ENCODE measurements around the gene ZNHIT3.

ZNHIT3 gene

GRCh38 chr17:36527621-36528250 is 41.3 kb downstream of the ZNHIT3 start:
- H3K4me1 ChIP-seq (ENCODE audit: insufficient read depth, low read length) = peaks cover 13% of the 10 kb centered on the region
- ATAC-seq (ENCODE audit: insufficient read depth, low read depth) (no peak), DNase-seq (peak; percentile 1)
- no peak overlapping the region for H3K4me2 ChIP-seq (ENCODE audit: insufficient read depth, low read length)
- TF ChIP-seq CTCF (IDR thresholded peaks at IDR 0.05; ENCODE audit: borderline replicate concordance, extremely low read depth, low read length, poor library complexity, severe bottlenecking) = no peak
- no peak for TF ChIP-seq EZH2 (IDR thresholded peaks at IDR 0.05; ENCODE audit: borderline replicate concordance, low read depth, low read length, severe bottlenecking)
- no peak overlapping the region for H3K27ac ChIP-seq (ENCODE audit: low read length)
- H3K9ac ChIP-seq (ENCODE audit: low read depth, low read length) = no peak overlapping the region
- H3K79me2 ChIP-seq (ENCODE audit: insufficient read depth, low read length) = peaks cover 24% of the 10 kb centered on the region
- peaks cover 8% of the 10 kb centered on the region for H4K20me1 ChIP-seq (ENCODE audit: insufficient read depth, low read length)
- H3K27me3 ChIP-seq (ENCODE audit: insufficient read depth, low read length, poor library complexity) = no peaks in the 10 kb centered on the region
- H3K36me3 ChIP-seq (ENCODE audit: insufficient read depth, low read length) = peaks cover 81% of the 10 kb centered on the region
- no peak overlapping the region for H3K4me3 ChIP-seq (ENCODE audit: low read depth in 1 of 2, low read length in 2 of 2)
- no peaks in the 10 kb centered on the region for H3K9me3 ChIP-seq (ENCODE audit: insufficient read depth, low read length, severe bottlenecking)
- H2AFZ ChIP-seq (ENCODE audit: low read depth, low read length) = no peak overlapping the region

GRCh38 chr17:36529121-36529520 is 42.6 kb downstream of the ZNHIT3 start:
- Histone ChIP-seq H3K9me3 (ENCODE audit: insufficient read depth, low read length, severe bottlenecking) (no peaks in the 10 kb centered on the region), H3K4me3 (ENCODE audit: low read depth in 1 of 2, low read length in 2 of 2) (no peak overlapping the region), H3K9ac (ENCODE audit: low read depth, low read length) (no peak overlapping the region), H2AFZ (ENCODE audit: low read depth, low read length) (no peak overlapping the region), H3K79me2 (ENCODE audit: insufficient read depth, low read length) (peaks cover 36% of the 10 kb centered on the region), H3K4me2 (ENCODE audit: insufficient read depth, low read length) (no peak overlapping the region), H3K27ac (ENCODE audit: low read length) (no peak overlapping the region), H4K20me1 (ENCODE audit: insufficient read depth, low read length) (peaks cover 10% of the 10 kb centered on the region), H3K4me1 (ENCODE audit: insufficient read depth, low read length) (peaks cover 27% of the 10 kb centered on the region), H3K36me3 (ENCODE audit: insufficient read depth, low read length) (peaks cover 84% of the 10 kb centered on the region), H3K27me3 (ENCODE audit: insufficient read depth, low read length, poor library complexity) (no peaks in the 10 kb centered on the region)
- no peak for TF ChIP-seq EZH2 (IDR thresholded peaks at IDR 0.05; ENCODE audit: borderline replicate concordance, low read depth, low read length, severe bottlenecking)
- no peak for DNase-seq
- ATAC-seq (ENCODE audit: insufficient read depth, low read depth) = no peak

- Histone ChIP-seq H3K9me3 (ENCODE audit: insufficient read depth, low read length, severe bottlenecking) (no peaks in the 10 kb centered on the region), H3K4me3 (ENCODE audit: low read depth in 1 of 2, low read length in 2 of 2) (no peak overlapping the region; a peak in 1 of 4 replicates), H3K9ac (ENCODE audit: low read depth, low read length) (no peak overlapping the region), H3K27me3 (ENCODE audit: insufficient read depth, low read length, poor library complexity) (no peaks in the 10 kb centered on the region), H3K4me2 (ENCODE audit: insufficient read depth, low read length) (peak overlapping the region; percentile 79; the same call in 1 of the 2 replicates), H3K4me1 (ENCODE audit: insufficient read depth, low read length) (peaks cover 46% of the 10 kb centered on the region), H4K20me1 (ENCODE audit: insufficient read depth, low read length) (0 out of 2 replicates have a peak, but pooled peaks cover 10% of the 10 kb centered on the region), H3K36me3 (ENCODE audit: insufficient read depth, low read length) (peaks cover 60% of the 10 kb centered on the region), H2AFZ (ENCODE audit: low read depth, low read length) (no peak overlapping the region), H3K79me2 (ENCODE audit: insufficient read depth, low read length) (peaks cover 62% of the 10 kb centered on the region), H3K27ac (ENCODE audit: low read length) (no peak overlapping the region; the same call in 1 of the 2 replicates)
- DNase-seq (no peak), ATAC-seq (ENCODE audit: insufficient read depth, low read depth) (no peak)
- TF ChIP-seq EZH2 (IDR thresholded peaks at IDR 0.05; ENCODE audit: borderline replicate concordance, low read depth, low read length, severe bottlenecking) = no peak
- no peak for TF ChIP-seq CTCF (IDR thresholded peaks at IDR 0.05; ENCODE audit: borderline replicate concordance, extremely low read depth, low read length, poor library complexity, severe bottlenecking)
Observed at GRCh38 chr17:36532435-36532975, 46.0 kb downstream of the ZNHIT3 start.

All from DND-41 (cell line).